ENCODE data around the gene SP6. TPM values are rescaled to one million over a fixed set of nuclear protein-coding genes. Genes with fewer than 3 reads are reported as not detected.

The SP6 gene
- polyA plus RNA-seq, 1 experiment: 0.04 TPM

- no peak overlapping the region for H3K4me3 ChIP-seq (ENCODE audit: low read depth, low read length)
- H3K9me3 ChIP-seq (ENCODE audit: control insufficient read depth, insufficient read depth, low read length): no peaks in the 10 kb centered on the region
- no peak for DNase-seq (ENCODE audit: low read depth, low spot score)
- no peak overlapping the region for H3K27ac ChIP-seq (ENCODE audit: low read depth, low read length)
- CTCF ChIA-PET: no interaction called here
- no peaks in the 10 kb centered on the region for H3K27me3 ChIP-seq (ENCODE audit: control insufficient read depth, insufficient read depth, low read length)
- POLR2A ChIA-PET: no interaction called here
- TF ChIP-seq CTCF (IDR thresholded peaks at IDR 0.05; ENCODE audit: low read depth, low read length): no peak
Observed at GRCh38 chr17:47819475-47819874, 31.5 kb downstream of the SP6 start.

- Histone ChIP-seq H3K9me3 (ENCODE audit: control insufficient read depth, insufficient read depth, low read length) (no peaks in the 10 kb centered on the region; the same call in 1 of the 2 replicates), H3K27ac (ENCODE audit: low read depth, low read length) (no peak overlapping the region), H3K27me3 (ENCODE audit: control insufficient read depth, insufficient read depth, low read length) (no peaks in the 10 kb centered on the region), H3K4me3 (ENCODE audit: low read depth, low read length) (no peak overlapping the region)
- CTCF ChIA-PET: no interaction called here
- POLR2A ChIA-PET: no interaction called here
- DNase-seq (ENCODE audit: low read depth, low spot score): no peak
- no peak for TF ChIP-seq CTCF (IDR thresholded peaks at IDR 0.05; ENCODE audit: low read depth, low read length)
Observed at GRCh38 chr17:47818002-47818695, 32.8 kb downstream of the SP6 start.

GRCh38 chr17:47816947-47817346 is 34.0 kb downstream of the SP6 start:
- no peaks in the 10 kb centered on the region; the same call in 1 of the 2 replicates for H3K9me3 ChIP-seq (ENCODE audit: control insufficient read depth, insufficient read depth, low read length)
- no peak for TF ChIP-seq CTCF (IDR thresholded peaks at IDR 0.05; ENCODE audit: low read depth, low read length)
- no peak overlapping the region for H3K4me3 ChIP-seq (ENCODE audit: low read depth, low read length)
- ChIA-PET POLR2A (no interaction called here), CTCF (no interaction called here)
- no peaks in the 10 kb centered on the region for H3K27me3 ChIP-seq (ENCODE audit: control insufficient read depth, insufficient read depth, low read length)
- H3K27ac ChIP-seq (ENCODE audit: low read depth, low read length): no peak overlapping the region
- no peak for DNase-seq (ENCODE audit: low read depth, low spot score)

GRCh38 chr17:47816111-47816735 is 34.7 kb downstream of the SP6 start:
- DNase-seq (ENCODE audit: low read depth, low spot score): no peak
- TF ChIP-seq CTCF (IDR thresholded peaks at IDR 0.05; ENCODE audit: low read depth, low read length): no peak
- CTCF ChIA-PET: no interaction called here
- no peaks in the 10 kb centered on the region; the same call in 1 of the 2 replicates for H3K9me3 ChIP-seq (ENCODE audit: control insufficient read depth, insufficient read depth, low read length)
- no peak overlapping the region for H3K27ac ChIP-seq (ENCODE audit: low read depth, low read length)
- no peak overlapping the region for H3K4me3 ChIP-seq (ENCODE audit: low read depth, low read length)
- H3K27me3 ChIP-seq (ENCODE audit: control insufficient read depth, insufficient read depth, low read length): no peaks in the 10 kb centered on the region
- POLR2A ChIA-PET: no interaction called here

GRCh38 chr17:47815106-47815918 is 35.7 kb downstream of the SP6 start:
- no peak for TF ChIP-seq CTCF (IDR thresholded peaks at IDR 0.05; ENCODE audit: low read depth, low read length)
- CTCF ChIA-PET: no interaction called here
- Histone ChIP-seq H3K4me3 (ENCODE audit: low read depth, low read length) (no peak overlapping the region), H3K9me3 (ENCODE audit: control insufficient read depth, insufficient read depth, low read length) (no peaks in the 10 kb centered on the region; the same call in 1 of the 2 replicates), H3K27me3 (ENCODE audit: control insufficient read depth, insufficient read depth, low read length) (no peaks in the 10 kb centered on the region), H3K27ac (ENCODE audit: low read depth, low read length) (no peak overlapping the region)
- DNase-seq (ENCODE audit: low read depth, low spot score): no peak
- POLR2A ChIA-PET: no interaction called here
